Adipose tissue (tissue), 3 donors: ENCODE data around the gene TECTB. TPM values are rescaled to one million over a fixed set of nuclear protein-coding genes. Genes with fewer than 3 reads are reported as not detected.

Experiments used
- H3K27ac ChIP-seq: one replicate; pipeline ENCODE4 v1.5.1; 2013; ENCODE audit warnings: low read depth, low read length
- WGBS, 3 donors: extraction: QIAGEN DNeasy Blood & Tissue Kit; methylation state at CpG; one replicate each; pipeline ENCODE4 v1.1.7; 2013; 5-methylcytosine and 5-hydroxymethylcytosine counted together
- polyA plus RNA-seq, 3 donors: library from polyadenylated mRNA; stranded (reverse); fragments of 200-250 nt; gene quantifications; one replicate each; pipeline ENCODE4 v1.2.3, GENCODE V29; 2013
- donor health status: healthy with polysubstance abuse.
- donor health status: Bipolar disorder and iron deficiency.
- donor health status: healthy.

The TECTB gene
- polyA plus RNA-seq, 3 donors, result 0.03 TPM; not detected in 2

DNA sequence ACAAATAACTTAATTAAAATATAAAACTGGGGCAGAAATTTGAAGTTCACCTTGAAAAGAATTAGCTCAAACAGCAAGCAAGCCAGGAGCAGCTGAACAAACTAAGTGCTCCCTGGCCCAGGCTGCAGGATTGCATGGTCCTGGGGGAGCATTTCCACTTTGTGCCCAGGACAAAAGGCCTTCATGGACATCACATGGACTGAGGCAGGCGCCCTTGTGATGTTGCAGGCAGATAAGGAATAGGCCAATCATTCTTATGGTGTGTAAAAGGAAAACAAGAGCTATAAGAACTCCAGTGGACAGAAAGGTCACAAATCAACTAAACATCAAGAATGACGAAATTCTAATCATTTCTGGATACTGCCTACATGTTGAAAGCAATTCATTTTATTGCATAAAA lies 17.5 kb upstream of the TECTB start:
- 13 to 48% (median 45%) methylated on average over 2 of the region's 2 CpGs for WGBS, 3 donors
- no peak overlapping the region for H3K27ac ChIP-seq

DNA sequence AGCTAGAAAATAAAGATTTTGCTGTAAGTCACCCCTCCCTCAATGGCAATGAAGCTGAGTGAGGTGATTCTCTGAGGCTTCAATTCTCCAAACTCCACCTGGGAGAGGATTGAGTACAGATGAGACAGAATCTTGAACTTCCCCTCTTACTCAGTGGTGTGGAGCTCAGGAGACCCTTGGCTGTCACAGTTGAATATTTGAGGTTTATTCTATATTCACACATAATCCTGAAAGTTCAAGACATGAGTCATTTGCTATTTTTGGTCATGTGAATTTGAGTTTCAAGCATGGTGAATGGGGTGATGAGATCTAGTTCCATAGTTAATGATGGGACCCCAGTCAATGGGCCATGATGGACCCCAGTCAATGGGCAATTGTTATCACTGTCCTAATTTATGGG lies 13.9 kb upstream of the TECTB start:
- no peak overlapping the region for H3K27ac ChIP-seq

DNA sequence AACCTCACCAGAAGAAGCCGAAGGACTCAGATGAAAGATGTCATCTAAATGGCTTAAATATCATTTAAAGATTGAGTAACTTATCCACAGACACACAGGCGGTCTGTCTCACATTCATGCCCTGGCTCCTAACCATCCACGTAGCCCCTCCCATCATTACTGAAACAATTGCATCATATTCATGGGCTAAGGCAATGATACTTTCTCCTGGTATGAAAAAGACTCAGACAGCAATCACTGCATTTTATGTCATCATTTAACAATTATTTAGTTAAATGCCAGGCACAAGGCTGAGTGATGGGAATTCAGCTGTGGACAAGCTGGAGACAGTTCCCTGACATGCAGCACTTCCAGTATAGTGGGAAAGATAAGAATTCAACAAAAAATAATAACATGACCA lies 11.2 kb upstream of the TECTB start:
- WGBS, 3 donors, result 55 to 81% (median 68%) methylated on average over 3 of the region's 3 CpGs

DNA sequence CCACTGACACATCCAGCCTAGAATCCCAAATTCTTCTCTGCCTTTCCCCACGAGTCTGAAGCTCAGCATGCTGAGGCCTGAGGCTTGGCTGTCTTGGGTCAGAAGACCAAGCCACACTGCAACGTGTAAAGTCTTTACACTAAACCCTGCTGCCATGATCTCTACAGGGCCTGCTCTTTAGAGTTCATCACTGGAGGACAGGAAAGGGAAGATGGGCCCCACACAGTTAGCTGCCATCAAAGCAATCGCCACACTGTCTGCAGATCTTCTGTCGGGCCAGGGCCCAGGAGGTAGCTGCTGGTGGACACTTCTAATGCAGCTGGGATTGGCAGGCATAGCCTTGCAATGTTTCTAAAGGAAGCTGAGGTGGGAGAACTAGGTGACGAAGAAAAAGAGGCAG lies 8.4 kb upstream of the TECTB start:
- 76 to 81% (median 80%) methylated on average over 5 of the region's 5 CpGs for WGBS, 3 donors
- H3K27ac ChIP-seq, result no peak overlapping the region

More for the DNA sequence above, 11.2 kb upstream of the TECTB start:
- H3K27ac ChIP-seq, result no peak overlapping the region

DNA sequence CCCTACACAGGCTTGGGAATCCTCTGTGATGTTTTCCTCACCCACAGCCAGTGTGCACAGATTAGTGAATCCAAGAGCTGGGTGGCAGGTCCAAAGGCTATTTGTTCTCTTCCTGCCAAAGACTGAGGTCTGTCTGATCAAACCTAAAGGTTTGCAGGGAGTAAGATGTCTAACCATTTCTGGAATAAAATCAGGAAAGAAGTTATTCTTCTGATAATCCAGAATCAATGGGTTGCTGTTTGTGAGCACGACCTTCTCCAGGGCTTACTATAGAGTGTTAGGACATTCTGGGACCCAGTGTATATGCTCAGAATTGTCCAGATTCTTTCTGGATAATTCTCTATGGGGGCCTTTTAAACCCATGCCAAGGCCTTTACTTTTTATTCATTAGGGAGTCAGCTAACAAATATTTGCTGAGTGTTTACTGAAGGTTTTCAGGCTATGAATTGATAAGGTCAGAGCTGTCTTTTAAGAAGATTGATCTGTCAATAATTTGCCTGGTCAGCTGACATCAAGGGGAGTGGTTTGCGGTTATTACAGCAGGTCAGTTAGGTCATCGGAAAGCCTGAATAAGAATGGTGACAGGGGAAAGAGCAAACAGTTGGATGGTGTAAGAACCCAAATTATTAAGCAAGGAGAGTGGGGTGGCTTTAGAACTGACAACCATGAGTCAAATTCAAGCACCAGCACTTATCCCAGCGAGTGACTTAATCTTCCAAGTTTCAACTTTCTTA lies 7.5 kb upstream of the TECTB start:
- no peak overlapping the region for H3K27ac ChIP-seq
- 32 to 85% (median 82%) methylated on average over 4 of the region's 4 CpGs for WGBS, 3 donors

DNA sequence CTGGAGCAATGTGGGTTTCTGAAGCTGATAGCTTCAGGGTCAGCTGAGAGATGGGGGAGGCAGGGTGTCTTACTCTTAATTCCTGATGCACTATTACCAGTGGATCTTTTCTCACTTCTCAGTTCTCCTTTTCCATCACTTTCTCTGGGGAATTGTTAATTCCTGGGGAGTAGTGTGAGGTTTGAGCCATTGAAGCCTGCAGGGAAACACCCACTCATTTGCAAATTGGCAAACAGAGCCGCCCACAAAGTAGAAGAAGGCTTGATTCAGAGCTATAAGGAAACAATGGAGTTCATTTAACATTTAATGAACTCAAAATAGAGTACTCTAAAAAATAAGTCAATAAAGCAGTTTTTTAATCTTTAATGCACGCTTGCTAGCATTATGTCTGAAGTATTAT lies 4.3 kb upstream of the TECTB start:
- 58 to 68% (median 60%) methylated on average over 2 of the region's 2 CpGs for WGBS, 3 donors
- H3K27ac ChIP-seq, result no peak overlapping the region

DNA sequence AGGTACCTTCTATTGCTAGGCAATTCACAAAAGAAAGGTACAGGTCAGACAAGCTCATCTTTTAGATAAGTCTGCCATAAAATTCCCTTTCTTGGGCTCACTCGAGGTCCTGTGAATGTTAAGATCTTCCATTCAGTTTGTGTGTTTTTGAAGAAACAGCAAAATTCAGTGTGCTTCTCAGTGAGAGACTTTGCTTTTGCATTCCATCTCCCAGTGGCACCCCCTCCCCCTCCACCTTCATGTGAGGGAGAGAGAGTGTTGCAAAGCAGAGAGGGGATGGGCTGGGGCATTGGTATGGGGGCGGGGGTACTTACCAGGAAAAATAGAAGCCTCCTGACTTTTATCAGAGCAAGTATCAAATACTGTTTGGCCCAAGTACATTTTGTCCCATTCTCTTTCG lies 3.8 kb upstream of the TECTB start:
- H3K27ac ChIP-seq, result no peak overlapping the region
- 19 to 28% (median 24%) methylated on average over 3 of the region's 3 CpGs for WGBS, 3 donors

DNA sequence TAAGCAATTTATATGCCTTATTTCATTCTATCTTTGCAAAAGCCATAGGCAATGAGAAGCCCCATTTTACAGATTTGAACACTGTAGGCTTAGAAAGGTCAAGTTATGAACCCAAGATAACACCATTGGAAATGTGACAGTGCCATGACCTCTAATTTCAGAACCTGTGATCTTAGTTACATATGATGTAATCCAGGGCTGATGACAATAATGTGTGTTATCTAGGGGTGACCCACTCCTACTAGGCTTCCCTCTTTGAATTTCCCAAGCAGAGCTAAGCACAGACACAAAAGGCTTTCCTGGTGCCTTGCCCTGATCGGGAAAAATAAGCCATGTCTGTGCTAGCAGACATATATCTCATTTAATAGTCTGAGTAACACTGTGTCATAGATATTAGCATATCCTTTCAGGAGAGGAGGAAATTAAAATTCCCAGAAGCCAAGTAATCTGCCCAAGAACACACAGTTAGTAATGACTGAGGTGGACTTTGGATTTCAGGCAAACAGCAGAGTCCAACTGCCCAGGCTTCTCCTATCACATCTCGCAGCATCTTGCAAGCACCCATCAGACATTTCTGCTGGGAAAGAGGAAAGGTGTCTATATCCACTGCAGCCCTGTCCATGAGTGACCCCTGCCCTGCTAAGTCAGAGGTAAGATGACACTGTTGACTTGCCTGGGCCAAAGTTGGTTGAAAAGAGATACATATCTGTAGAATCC lies 2.8 kb upstream of the TECTB start:
- WGBS, 3 donors, result 77 to 89% (median 86%) methylated on average over 2 of the region's 2 CpGs
- H3K27ac ChIP-seq, result no peak overlapping the region

DNA sequence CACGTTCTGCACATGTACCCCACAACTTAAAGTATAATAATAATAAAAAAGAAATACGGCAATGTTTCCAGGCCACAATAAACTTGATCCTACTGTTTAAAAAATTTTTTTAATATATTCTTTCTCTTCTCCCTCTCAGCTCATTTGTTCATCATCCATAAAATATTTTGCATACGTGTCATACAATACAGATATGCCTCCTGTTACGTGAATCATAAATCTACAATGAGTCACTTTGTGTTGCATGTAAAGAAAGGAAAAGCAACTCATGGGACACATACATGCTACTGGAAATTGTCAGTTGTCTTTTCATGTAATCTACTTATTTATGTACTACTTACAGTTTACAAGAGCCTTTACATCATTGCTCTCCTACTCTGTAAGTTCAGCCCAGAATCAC lies 1.1 kb upstream of the TECTB start:
- WGBS, 3 donors, result 86 to 90% (median 89%) methylated on average over 4 of the region's 4 CpGs
- no peak overlapping the region for H3K27ac ChIP-seq

DNA sequence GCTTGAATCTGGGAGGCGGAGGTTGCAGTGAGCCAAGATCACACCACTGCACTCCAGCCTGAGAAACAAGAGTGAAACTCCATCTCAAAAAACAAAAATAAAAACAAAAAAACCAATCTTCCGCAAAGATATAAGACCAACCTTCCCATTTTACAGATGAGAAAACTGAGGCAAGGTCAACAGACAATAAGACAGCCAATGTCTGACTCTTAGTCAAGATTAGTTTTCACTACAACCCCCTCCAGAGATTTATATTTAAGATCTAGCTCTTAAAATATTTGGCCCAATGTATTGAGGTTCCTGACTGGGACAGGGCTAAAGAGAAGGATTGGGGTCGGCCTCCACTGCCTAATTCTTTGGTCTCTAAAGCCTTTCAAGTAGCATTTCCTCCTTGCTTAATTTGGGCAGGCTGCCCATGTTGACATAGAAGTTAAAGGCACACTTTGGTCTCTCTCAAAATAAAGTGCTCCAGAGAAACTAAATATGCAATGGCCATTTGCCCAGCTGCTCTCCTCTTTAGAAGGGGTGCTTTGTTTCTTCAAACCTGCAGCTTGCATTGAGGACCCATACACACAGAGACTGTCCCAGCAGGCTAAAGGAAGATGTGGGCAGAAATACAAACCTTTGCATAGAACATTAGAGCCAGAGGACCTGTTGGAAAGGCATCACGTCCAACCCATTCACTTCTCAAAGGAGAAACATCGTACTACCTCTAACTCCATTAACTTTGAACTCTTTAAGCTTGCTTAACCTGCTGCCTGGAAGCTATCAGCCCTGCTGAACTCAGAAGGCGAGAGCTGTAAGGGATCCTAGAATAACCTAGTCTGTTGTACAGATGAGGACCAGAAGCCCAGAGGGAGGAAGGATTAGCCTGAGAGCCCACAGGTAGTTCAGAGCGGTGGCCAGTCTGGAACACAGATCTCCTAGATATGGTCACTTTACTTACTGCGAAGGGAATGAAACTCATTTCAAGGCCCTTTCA lies 3.9 kb downstream of the TECTB start:
- 71 to 74% (median 74%) methylated on average over 8 of the region's 8 CpGs for WGBS, 3 donors
- H3K27ac ChIP-seq, result no peak overlapping the region

DNA sequence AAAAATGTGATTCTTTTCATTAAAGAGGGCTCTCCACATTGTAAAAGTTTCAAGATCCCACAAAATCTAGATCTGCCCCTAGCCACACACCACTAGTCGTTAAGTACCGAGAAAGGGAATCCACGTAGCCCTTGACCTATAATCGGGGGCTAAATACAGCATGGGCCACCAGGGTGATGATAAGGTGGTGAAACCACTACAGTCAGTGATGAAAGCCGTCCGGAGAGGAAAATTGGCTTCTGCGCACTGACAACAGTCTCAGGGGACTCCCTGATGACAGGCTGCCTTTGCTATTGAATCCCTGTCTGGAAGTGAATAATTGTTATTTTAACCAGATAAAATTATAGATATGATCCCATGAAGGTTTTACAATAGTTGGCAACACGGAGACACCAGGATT lies 4.6 kb downstream of the TECTB start:
- WGBS, 3 donors, result 68 to 78% (median 75%) methylated on average over 8 of the region's 8 CpGs
- no peak overlapping the region for H3K27ac ChIP-seq

DNA sequence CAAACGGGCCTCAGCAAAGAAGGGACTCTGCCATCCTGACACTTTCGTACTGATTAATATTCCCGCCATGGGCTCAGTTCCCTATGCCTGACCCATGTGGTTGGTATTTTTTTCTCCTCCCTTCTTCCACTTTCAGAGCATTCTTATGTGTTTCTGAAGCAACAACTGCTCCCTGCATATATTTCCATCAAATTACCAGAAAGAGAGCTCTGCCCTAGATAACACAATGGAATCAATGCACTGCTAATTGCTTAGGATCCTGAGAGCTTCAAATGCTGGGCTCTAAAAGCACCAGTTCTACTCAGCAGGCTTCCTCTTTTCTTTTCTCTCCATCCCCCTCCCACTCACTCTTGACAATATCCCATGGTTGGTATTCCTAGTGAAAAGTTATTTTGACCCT lies 5.3 kb downstream of the TECTB start:
- 64 to 72% (median 70%) methylated on average over 3 of the region's 3 CpGs for WGBS, 3 donors
- no peak overlapping the region for H3K27ac ChIP-seq

DNA sequence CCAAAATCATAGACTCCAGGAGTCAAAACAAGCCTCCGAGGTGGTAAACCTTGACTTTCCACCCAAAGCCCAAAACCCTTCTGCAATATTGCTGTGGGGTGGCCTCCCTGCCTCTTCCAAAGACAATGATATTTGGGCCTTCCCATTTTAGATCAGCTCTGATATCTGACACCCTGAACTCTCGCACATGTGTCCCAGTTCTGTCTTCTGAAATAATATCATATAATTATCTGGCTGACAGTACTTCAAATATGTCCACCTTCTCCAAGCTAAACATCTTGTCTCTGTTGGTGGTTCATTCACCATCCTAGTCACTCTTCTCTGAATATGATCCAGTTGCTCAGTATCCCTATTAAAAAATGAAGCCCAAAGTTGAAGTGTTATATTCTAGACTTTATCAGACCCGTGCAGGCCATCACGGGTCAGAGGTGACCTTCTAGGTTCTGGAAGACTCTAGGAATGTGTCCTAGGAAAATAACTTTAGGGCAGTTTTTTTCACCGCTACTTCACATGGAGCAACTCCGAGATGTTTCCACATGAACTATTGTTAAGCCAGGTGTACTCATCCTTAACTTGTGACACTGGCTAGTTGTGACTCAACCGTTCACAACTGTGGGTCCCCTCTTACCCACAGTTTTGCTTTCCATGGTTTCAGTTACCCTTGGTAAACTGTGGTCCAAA lies 6.3 kb downstream of the TECTB start:
- no peak overlapping the region for H3K27ac ChIP-seq
- 87 to 92% (median 87%) methylated on average over 7 of the region's 7 CpGs for WGBS, 3 donors

DNA sequence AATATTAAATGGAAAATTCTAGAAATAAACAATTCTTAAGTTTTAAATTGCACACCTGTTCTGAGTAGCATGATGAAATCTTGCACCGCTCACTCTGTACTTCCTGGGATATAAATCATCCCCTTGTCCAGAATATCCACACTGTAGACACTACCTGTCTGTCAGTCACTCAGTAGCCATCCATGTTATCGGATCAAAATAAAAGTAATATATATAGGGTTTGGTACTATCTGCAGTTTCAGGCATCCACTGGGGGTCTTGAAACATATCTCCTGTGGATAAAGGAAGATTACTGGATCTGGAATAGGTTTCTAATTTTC lies 6.8 kb downstream of the TECTB start:
- WGBS, 3 donors, result 88 to 92% (median 91%) methylated on average over 2 of the region's 2 CpGs
- no peak overlapping the region for H3K27ac ChIP-seq

DNA sequence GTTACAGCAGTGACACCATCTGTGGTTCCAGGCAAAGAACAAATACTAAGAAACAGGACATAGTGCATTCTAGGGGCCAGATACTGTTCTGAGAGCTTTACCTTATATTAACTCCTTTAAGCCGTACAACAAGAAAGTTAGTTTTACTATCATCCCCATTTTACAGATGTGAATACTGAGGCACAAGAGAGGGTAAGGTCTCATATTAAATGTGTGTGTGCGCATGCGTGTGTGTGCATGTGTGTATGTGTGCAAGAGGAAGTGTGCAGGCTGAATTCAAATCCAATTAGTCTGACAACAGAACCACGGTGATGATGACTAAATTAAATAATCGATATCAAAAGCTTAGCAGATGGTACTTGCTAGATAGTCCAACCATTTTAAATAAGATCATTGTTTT lies 11.0 kb downstream of the TECTB start:
- H3K27ac ChIP-seq, result no peak overlapping the region
- WGBS, 3 donors, result 94 to 96% (median 95%) methylated on average over 5 of the region's 5 CpGs

DNA sequence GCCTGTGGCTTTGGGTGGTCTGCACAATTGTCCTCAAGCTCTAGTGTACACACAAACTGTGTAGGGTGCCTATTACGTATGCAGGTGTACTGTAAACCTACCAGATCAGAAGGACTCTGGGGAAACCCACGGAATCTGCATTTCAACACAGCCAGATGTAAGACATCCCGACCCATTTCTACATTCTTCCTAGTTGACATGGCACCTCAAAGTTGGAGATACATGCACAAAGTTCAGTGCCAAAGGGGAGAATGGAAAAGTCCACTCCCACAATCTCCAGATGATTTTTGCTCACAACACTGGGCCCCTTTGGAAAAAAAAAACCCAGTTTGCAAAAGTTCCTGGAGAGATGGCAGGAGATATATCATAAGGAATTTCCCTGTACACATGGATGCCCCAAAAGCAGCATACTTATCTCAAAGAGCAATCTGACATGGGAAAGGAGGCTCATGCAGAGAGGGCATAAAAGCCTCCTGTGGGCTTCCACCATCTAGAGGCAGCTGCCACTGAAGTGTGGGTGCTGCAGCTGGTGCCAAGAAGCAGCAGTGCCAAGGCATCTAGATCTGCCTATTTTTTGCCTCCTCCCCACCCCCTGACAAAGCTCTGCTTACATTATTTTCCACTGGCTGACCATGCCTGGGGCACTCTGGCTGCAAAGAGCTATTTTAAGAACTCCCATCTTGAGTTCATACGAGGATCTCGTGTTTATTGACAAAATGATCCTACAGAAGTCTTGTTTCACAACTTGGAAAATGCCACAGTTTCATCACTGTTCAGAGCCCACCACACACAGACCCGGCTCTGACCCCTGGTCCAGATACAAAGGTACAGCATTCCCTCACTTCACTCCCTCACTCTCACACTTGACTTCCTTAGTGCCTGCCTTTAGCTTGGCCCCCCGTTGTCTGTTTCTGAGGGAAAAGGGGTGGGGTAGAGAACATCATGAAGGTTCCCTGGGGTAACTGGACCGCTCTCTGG lies 12.9 kb downstream of the TECTB start:
- 54 to 63% (median 61%) methylated on average over 8 of the region's 8 CpGs for WGBS, 3 donors
- H3K27ac ChIP-seq, result no peak overlapping the region

DNA sequence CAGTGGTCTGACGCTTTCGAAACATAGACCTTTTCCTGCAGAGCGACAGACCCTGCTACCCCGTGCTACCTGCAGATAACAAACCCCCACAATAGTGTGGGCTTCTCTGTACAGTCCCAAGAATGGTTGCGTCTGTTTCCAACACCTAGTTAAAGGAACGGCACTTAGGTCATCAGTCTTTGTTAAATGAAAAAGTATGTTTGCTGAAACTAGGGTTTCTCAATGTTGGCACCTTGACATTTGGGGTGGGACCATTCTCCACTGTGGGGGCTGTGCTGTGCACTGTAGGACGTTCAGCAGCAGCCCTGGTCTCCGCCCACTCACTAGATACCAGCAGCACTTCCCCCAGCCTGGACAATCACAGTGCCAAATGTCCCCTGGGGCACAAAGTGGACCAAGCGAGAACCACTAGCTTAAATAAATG lies 13.7 kb downstream of the TECTB start:
- 67 to 73% (median 68%) methylated on average over 9 of the region's 9 CpGs for WGBS, 3 donors
- H3K27ac ChIP-seq, result no peak overlapping the region

DNA sequence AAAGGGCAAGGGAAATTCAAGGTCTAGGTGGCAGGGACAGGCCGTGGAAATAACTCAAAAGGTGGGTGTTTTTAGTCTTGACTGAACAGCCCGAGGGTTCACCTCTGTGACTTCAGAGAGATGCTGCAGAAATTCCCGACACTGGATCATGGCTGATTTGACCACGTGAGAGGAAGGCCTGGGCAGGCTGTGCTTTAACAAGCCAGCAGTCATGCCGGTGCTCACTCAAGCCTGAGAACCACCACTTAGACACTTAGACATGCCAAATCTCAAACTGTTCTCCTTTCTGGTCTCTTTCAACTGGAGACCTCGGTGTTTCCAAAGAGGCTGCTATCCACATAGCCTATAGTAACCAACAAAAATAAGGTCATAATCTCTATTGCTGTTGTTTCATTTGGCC lies 15.4 kb downstream of the TECTB start:
- no peak overlapping the region for H3K27ac ChIP-seq
- WGBS, 3 donors, result 72 to 75% (median 75%) methylated on average over 6 of the region's 6 CpGs
